OCI-LY7 (cell line): Measurements from ENCODE around the gene TGFBR1.

Source experiments
- EZH2phosphoT487 ChIP-seq: fragments of 200-600 bp; sonication (generic); IDR thresholded peaks from 2 replicates; pipeline ENCODE4 v1.6.1; 2018; ENCODE audit warnings: low read depth, borderline replicate concordance, mild to moderate bottlenecking, mixed run types, antibody characterized with exemption, low read length, moderate library complexity, mixed read lengths
- TF ChIP-seq, protein P1 (sequence below): fragments of 200-600 bp; sonication (generic); conservative IDR thresholded peaks from 2 replicates; pipeline ENCODE4 v1.5.1; 2014; ENCODE audit warnings: mild to moderate bottlenecking, antibody characterized with exemption, low read length, moderate library complexity, mixed read lengths

DNA sequence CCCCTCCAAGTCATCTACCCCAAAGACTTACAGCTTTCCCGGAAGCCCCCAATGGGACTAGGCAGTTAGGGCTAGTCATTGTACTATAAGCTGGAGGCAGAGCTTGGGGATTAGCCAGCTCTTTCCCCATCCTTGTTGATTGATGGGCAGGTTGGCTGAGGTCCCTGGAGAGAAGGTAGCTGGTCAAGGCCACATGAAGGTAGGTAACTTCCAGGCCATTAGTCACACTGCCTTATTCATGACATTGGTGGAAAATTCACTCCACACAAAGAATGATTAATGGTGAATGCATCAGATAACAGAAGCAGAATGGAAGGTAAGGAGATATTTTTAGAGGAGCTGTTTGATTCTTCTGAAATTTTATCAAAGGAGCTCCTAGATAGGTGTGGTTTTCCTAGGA lies 49.5 kb upstream of the TGFBR1 start:
- no peak for TF ChIP-seq EZH2phosphoT487
- TF ChIP-seq, protein P1, sequence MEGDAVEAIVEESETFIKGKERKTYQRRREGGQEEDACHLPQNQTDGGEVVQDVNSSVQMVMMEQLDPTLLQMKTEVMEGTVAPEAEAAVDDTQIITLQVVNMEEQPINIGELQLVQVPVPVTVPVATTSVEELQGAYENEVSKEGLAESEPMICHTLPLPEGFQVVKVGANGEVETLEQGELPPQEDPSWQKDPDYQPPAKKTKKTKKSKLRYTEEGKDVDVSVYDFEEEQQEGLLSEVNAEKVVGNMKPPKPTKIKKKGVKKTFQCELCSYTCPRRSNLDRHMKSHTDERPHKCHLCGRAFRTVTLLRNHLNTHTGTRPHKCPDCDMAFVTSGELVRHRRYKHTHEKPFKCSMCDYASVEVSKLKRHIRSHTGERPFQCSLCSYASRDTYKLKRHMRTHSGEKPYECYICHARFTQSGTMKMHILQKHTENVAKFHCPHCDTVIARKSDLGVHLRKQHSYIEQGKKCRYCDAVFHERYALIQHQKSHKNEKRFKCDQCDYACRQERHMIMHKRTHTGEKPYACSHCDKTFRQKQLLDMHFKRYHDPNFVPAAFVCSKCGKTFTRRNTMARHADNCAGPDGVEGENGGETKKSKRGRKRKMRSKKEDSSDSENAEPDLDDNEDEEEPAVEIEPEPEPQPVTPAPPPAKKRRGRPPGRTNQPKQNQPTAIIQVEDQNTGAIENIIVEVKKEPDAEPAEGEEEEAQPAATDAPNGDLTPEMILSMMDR, result no peak
